ENCODE results near the gene PDE4D. TPM values are rescaled to one million over a fixed set of nuclear protein-coding genes. Genes with fewer than 3 reads are reported as not detected.

Gene PDE4D
- total and polyA plus RNA-seq, 2 donors (not counting 3 experiments of a cell fraction or from before 2014, with no cell fraction given) = 34.5 to 51.2 TPM

- no peak for TF ChIP-seq MAX (IDR thresholded peaks at IDR 0.05; ENCODE audit: insufficient read depth, insufficient read length)
- no peak for TF ChIP-seq FOS (IDR thresholded peaks at IDR 0.05; ENCODE audit: borderline replicate concordance, insufficient read depth, low read length)
- TF ChIP-seq JUN (IDR thresholded peaks at IDR 0.05; ENCODE audit: borderline replicate concordance, insufficient read depth, insufficient read length, low read depth) = no peak
- no peak for TF ChIP-seq GATA2 (IDR thresholded peaks at IDR 0.05; ENCODE audit: insufficient read depth, insufficient read length, low read depth, low read length)
- TF ChIP-seq CTCF (IDR thresholded peaks at IDR 0.05; ENCODE audit: extremely low read depth in 1 of 2, insufficient read depth in 1 of 2, low read depth in 1 of 2, low read length in 2 of 2) = no peak
- TF ChIP-seq EZH2 (IDR thresholded peaks at IDR 0.05; ENCODE audit: borderline replicate concordance, low read depth, low read length, severe bottlenecking) = no peak
- TF ChIP-seq MYC (IDR thresholded peaks at IDR 0.05; ENCODE audit: low read depth, low read length) = no peak
- no peak for TF ChIP-seq POLR2AphosphoS5 (IDR thresholded peaks at IDR 0.05; ENCODE audit: insufficient read depth, low read depth, low read length)
- no peak for TF ChIP-seq POLR2A (IDR thresholded peaks at IDR 0.05; ENCODE audit: low read depth, low read length)
- no TSS peak for BruUV-seq (replicated peaks)
- Histone ChIP-seq H3K4me1 (ENCODE audit: control insufficient read depth, extremely low read depth, insufficient read depth, low read length) (no peaks in the 10 kb centered on the region), H3K4me2 (ENCODE audit: insufficient read depth, low read length) (no peak overlapping the region), H3K27me3 (ENCODE audit: control insufficient read depth in 2 of 2, insufficient read depth in 2 of 2, low read length in 2 of 2) (peaks cover 7 to 8% of the 10 kb centered on the region in 2 experiments), H3K9me3 (replicated peaks; ENCODE audit: control insufficient read depth, insufficient read depth, low read length) (no peaks in the 10 kb centered on the region), H3K9me1 (replicated peaks; ENCODE audit: control insufficient read depth, extremely low read depth, insufficient read depth, low read length) (no peaks in the 10 kb centered on the region), H2AFZ (ENCODE audit: low read depth, low read length) (no peak overlapping the region), H3K4me3 (replicated peaks in 1 of 3; ENCODE audit: insufficient read depth in 1 of 3, low read depth in 1 of 3, low read length in 3 of 3) (no peak overlapping the region), H3K27ac (ENCODE audit: insufficient read depth, low read depth, low read length) (no peak overlapping the region), H3K79me2 (ENCODE audit: control insufficient read depth, insufficient read depth, low read length) (no peaks in the 10 kb centered on the region), H3K9ac (replicated peaks; ENCODE audit: extremely low read depth, insufficient read depth, low read length) (no peak overlapping the region), H4K20me1 (replicated peaks; ENCODE audit: control insufficient read depth, extremely low read depth, insufficient read depth, low read length) (no peaks in the 10 kb centered on the region), H3K36me3 (ENCODE audit: control insufficient read depth in 2 of 2, extremely low read depth in 1 of 2, insufficient read depth in 2 of 2, low read length in 2 of 2) (no peaks in the 10 kb centered on the region)
- CTCF ChIA-PET = no interaction called here
- intact Hi-C loops (cut with micrococcal nuclease) = no loop called here
- FAIRE-seq (no peak), DNase-seq (ENCODE audit: low read depth, low spot score) (no peak)
- POLR2A ChIA-PET = no interaction called here
- dilution Hi-C loops (cut with MboI; ENCODE audit: extremely low pct_ligation_motif_present, low sequenced_read_pairs) = no loop called here
Measured at GRCh38 chr5:59873113-59873512, 20.4 kb downstream of the PDE4D start.

All from endothelial cell of umbilical vein (primary cell).